DND-41 (cell line): Measurements from ENCODE around the gene OR2A42.
"Not testable (repeated sequence)": the region's sequence is repeated elsewhere in the genome, so short reads cannot be mapped to it uniquely, and the experiment has no call there.

Experiments
- EZH2 ChIP-seq: IDR thresholded peaks from 3 replicates; pipeline ENCODE4 v1.6.1; 2012; ENCODE audit warnings: borderline replicate concordance, low read depth, mild to moderate bottlenecking, moderate library complexity, low read length, inconsistent platforms; ENCODE audit not compliant: severe bottlenecking
- TF ChIP-seq, protein P1 (sequence below): IDR thresholded peaks from 2 replicates; pipeline ENCODE4 v1.5.1; 2012; ENCODE audit warnings: borderline replicate concordance, low read length, moderate library complexity, mild to moderate bottlenecking; ENCODE audit not compliant: poor library complexity, severe bottlenecking; ENCODE audit errors: extremely low read depth

DNA sequence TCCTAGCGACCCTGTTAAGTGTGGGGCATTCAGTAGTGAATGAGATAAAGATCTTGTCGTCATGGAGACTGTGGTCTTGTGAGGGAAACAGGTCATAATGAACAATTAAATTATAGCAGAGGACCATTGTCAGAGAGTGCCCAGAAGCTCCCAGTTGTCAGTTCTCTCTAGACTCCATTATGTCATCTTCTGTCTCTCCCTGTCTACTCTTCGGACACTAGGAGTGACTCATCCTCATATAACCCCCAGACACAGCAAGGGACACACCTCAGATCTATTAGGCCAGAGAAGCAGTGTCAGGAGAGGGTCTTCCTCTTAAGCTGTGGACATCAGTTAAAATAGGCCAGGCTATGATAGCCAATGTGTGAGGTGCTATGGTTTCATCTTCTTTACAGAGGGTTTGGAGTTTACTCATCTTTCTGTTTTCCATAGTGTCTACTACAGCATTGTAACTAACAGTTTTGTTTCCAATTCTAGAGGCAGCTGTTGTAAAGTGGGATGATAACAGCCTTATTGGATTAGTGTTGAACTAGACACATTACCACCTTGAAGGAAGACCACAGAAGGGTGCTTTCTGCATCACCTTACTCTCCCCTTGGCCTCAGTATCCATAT lies 47.9 kb upstream of the OR2A42 start:
- TF ChIP-seq EZH2: not testable (repeated sequence)
- TF ChIP-seq, protein P1, sequence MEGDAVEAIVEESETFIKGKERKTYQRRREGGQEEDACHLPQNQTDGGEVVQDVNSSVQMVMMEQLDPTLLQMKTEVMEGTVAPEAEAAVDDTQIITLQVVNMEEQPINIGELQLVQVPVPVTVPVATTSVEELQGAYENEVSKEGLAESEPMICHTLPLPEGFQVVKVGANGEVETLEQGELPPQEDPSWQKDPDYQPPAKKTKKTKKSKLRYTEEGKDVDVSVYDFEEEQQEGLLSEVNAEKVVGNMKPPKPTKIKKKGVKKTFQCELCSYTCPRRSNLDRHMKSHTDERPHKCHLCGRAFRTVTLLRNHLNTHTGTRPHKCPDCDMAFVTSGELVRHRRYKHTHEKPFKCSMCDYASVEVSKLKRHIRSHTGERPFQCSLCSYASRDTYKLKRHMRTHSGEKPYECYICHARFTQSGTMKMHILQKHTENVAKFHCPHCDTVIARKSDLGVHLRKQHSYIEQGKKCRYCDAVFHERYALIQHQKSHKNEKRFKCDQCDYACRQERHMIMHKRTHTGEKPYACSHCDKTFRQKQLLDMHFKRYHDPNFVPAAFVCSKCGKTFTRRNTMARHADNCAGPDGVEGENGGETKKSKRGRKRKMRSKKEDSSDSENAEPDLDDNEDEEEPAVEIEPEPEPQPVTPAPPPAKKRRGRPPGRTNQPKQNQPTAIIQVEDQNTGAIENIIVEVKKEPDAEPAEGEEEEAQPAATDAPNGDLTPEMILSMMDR: not testable (repeated sequence)
